HG02938 (cell line): ENCODE measurements around the gene KCNH4.
"Not testable (repeated sequence)": the region's sequence is repeated elsewhere in the genome, so short reads cannot be mapped to it uniquely, and the experiment has no call there.

Experiments
- ATAC-seq: cut with Tn5 transposase; IDR thresholded peaks from one replicate; pipeline ENCODE4 v1.9.1; 2021; ENCODE audit warnings: mild to moderate bottlenecking, moderate library complexity; ENCODE audit not compliant: unreplicated experiment

KCNH4 gene

DNA sequence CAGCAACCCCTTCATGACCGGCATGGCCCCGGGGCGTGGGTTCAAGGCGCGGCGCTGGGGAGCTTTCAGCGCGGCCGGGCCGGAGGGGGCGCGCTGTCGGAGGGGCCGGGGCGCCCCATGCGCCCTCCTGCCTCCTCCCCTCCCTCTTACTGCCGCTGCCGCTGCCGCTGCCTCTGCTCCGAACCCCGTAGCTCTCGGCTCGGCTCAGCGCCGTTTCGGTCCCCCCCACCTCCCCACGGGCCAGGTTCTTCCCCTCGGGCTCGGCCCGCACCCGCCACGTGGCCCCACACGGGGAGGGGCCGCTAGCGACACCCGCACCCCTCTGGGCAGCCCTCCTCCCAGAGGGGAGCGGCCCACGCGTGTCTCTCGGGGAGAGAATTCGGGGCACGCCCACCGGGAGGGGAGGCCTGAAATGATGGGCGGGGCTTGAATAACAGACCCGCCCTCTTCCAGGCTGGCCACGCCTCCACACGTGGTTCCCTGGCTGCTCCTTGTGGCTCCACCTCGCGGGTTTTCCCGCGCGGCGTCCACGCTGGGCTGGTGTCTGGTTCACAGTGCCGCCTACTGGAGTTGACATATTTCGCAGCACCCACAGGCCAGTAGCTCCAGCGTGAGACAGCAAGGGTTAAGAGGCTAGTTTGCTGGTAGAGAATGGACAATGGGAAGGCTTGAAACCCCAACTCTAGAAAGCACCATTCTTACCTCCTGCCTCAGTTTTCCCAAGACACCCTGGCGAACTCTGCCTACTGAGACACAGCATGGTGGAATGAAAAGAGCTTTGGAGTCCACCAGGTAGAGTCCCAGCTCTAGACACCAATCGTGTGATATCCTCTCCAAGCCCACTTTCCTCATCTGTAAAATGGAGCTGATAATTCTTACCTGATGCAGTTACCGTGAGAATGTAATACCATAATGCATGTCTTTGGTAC lies at the start of gene KCNH4:
KCNH4 (minus strand) TSS at position 221 of the 929 bp plus-strand sequence; CDS start at position 24, 197 bp downstream.
- ATAC-seq, result no peak

DNA sequence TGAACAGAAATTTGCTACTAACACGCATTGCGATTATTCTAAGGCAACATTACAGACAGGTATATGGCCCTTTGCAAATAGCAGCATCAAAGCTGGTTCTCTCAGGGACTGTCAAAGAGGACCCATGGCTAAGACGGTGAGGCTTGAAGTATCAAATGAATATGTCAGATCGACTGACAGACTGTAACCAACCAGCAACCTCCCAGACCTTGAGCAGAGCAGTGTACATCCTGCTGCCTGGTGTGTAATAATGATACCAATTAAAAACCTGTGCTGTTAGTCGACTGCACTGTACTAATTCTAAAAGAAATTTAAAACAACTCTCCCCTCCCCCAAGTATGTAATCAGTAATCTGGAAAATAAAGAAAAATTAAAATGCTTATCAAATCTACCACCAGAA lies 49.3 kb upstream of the KCNH4 start:
- ATAC-seq, result no peak

DNA sequence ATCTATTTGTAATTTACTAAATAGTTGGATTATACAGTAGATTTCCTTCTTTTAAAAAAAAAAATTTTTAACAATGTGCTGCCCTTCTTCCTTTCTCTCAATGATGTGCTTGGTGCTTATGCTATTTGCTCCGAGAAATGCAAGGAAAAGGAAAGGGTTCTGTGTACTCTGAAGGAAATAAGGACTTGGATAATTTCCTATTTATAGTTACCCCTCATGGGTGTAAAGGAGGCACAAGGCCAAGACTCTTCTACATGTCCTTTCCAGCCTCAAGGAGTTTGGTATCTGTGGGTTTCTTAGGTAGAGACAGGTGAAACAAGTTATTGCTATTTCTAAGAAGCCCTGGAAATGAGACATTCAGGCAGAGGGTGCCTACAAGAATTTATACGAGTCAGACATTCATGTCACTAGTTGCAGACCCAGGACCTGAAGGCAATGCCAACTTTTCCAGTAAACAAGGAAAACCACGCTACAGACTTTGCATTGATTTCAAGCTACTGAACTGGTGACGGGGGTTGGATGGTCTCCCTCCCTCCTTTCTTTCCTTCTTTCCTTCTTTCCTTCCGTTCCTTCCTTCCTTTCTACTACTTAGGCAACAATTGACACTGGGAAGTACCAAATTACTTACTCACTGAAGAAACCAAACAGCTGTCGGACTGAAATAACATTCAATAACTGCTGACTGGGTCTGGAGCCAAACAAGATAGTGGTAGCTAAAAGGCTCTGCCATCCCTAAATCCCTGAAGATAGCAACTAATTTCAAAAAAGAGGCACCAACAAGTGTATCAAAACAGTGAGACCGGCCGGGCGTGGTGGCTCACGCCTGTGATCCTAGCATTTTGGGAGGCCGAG lies 47.1 kb upstream of the KCNH4 start:
- no peak for ATAC-seq

DNA sequence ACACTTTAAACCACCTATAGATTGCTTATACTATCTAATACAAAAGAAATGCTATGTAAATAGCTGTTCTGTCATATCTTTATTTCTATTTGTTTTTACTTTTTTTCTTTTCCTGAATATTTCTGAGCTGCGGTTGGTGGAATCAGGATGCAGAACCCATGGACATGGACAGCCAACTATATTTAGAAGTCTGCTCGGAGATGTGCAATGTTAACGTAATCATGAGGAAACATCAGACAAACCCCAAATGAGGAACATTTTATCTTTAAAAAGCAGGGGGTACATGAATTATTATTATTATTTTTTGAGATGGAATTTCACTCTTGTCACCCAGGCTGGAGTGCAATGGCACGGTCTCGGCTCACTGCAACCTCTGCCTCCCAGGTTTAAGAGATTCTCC lies 44.7 kb upstream of the KCNH4 start:
- ATAC-seq, result no peak

DNA sequence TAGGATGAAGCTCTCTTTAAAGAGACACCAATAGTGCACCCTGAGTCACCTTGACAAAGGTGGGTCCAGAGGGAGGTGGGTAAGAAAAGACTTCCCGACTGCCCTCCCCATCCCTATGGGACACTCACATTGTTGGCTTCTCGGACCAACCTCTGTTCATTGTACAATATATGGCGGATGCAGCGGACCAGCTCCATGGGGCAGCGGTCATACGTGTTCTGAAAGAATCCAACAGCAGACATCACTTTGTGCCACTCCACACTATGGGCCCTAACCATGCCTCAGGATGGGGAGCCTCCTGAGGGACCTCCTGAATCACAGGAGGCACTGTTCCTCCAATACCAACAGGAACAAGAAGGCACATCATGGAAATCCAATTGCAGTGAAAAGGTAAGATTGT lies 43.7 kb upstream of the KCNH4 start:
- no peak for ATAC-seq

DNA sequence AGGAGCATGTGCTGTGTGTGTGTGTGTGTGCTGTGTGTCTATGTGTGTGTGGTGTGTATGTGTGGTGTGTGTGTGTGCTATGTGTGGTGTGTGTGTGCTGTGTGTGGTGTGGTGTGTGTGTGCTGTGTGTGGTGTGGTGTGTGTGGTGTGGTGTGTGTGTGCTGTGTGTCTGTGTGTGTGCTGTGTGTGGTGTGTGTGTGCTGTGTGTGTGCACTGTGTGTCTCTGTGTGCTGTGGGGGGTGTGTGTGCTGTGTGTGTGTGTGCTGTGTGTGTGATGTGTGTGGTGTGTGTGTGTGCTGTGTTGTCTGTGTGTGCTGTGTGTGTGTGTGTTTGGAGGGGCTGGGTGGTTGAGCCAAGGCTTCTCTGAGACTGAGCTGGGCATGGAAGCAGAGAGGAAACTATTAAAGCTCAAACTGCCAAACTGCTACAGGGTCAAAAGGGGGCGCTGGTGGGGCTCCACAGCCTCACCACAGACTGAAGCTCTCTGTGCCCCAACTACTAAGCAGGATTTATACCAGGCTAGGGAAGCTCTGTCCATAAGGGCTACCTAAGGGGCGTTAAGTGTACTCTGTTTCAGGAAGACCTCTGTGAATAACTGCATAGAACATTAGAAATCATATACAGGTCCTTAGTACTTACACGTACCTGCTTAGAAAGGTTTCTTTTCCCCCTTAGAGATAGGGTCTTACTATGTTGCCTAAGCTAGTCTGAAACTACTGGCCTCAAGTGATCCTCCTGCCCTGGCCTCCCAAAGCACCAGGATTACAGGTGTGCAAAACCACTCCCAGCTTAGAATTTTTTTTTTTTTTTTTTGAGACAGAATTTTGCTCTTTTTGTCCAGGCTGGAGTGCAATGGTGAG lies 41.2 kb upstream of the KCNH4 start:
- ATAC-seq, result no peak

DNA sequence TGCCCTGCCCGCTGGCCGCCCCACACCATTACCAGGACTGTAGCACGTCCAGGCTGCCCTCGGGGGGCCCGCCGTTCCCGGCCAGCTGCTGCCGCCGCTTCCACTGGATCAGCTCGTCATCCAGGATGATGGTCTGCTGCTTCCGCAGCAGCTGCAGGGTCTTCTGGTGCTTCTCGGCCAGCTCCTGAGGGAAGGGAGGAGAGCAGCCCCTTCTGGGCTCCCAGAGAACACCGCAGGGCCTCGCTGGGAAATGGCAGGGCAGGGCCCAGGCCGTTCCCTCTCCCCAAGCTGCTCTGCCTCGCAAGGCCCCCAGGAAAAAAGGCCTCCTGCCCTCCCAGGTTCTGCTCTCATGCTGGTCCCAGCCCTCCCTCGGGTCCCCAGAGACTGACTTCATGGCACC lies 38.3 kb upstream of the KCNH4 start:
- ATAC-seq, result not testable (repeated sequence)

DNA sequence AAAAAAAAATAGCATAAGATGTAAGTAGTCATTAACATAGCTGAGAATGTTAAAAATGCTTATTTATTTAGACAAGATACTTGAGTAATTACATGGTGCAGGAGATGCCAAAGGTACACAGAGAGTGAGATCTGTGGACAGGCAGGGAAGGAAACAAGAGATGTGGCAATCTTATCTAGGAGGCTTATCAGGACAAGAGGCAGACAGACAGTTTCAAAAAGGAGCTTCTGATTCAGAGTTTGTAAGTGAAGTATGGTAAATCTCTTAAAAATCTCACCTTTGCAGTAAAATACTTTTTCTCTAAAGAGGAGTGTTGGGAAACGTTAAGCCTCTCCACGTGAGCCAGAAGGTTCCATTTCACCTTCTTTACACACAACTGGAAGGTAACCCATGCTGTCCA lies 33.2 kb upstream of the KCNH4 start:
- no peak for ATAC-seq

DNA sequence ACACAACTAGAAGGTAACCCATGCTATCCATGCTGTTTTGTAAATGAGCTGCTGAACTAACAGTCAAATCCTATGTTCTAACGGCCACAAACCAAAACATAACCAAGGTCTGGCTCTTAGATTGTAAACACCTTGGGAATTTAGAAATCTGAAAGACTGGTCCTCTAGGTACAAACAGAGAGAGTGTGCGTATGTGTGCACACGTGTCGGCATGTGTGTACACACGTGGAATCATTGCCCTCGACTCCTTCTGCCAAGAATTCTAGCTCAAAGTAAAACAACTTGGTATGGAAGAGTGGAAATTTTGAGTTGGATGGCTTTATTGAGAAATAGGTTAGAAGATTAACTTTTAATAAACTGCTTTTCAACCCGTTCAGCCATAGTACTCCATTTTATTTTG lies 31.4 kb upstream of the KCNH4 start:
- ATAC-seq, result no peak

DNA sequence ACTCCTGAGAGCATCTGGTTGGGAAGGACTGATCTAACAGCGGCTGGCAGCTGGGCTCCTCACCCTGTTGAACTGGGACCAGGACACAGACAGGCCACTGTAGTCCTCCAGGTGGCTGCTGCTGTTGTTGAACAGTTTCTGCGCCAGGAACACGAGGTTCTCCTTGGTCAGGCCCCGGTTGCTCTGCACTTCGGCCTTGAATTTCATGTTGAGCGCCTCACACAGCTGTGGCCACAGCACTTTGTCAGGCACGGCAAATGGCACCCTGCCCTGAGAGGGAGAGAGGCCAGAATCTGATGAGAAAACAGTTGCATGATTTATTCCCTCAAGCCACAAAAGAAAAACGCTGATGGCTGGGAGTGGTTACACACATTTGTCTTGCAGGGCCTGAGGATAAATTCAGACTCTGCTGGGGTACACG lies 31.0 kb upstream of the KCNH4 start:
- not testable (repeated sequence) for ATAC-seq

DNA sequence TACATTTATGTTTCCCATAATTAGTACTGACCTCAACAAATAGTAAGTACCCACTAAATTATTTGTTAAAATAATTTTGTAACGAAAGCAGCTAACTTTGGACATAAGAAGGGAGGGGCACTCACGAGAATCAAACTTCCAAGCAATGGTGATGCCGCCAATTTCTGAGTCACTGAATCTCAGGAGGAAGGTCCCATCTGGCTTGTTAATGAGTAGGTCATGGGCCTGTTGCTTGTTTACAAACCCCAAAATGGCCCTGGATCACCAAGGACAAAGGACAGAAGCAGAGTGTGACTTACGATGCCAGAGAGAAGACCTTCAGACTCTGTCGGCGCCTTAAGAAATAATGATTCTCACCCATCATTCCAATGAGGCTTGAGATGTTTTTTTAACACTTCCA lies 29.1 kb upstream of the KCNH4 start:
- no peak for ATAC-seq

DNA sequence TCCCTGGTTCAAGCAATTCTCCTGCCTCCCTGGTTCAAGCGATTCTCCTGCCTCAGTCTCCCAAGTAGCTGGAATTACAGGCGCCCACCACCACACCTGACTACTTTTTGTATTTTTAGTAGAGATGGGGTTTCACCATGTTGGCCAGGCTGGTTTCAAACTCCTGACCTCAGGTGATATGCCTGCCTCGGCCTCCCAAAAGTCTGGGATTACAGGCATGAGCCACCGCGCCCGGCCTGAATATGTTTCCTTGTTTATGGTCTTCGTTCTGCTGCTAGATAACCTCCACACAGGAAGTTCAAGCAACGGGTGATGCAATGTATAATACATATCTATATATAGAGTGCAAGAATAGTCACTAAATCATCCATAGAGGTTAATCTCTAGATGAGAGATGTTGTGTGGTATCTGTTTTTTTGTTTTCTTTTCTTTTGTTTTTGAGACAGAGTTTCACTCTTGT lies 25.2 kb upstream of the KCNH4 start:
- ATAC-seq, result not testable (repeated sequence)

DNA sequence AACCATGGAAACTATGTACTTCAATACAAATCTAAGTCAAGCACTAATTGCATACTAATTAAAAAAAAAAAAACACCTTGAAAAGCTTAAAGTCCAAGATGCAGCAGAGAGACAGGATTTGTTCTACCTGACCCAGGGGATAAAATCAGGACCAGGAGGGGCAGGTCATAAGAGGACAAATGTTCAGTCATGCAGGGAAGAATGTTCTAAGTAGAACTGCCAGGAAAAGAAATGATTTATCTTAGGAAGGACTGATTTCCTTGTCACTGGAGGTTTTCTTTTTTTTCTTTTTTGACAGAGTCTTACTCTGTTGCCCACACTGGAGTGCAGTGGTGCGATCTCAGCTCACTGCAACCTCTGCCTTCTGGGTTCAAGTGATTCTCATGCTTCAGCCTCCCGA lies 22.4 kb upstream of the KCNH4 start:
- ATAC-seq, result no peak

DNA sequence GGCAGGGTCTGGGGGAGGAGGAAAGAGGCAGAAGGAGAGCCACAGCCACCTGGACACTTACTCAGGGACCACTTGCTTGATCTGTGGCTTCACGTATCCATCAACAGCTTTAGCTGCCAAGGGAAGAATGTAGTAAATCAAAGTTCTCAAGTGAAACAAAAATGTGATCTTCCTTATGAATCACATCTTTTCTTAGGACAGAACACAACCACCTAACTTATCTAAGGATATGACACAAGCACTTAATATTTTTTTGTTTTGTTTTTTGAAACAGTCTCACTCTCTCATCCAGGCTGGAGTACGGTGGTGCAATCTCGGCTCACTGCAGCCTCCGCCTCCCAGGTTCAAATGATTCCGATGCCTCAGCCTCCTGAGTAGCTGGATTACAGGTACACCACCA lies 21.8 kb upstream of the KCNH4 start:
- ATAC-seq, result no peak

DNA sequence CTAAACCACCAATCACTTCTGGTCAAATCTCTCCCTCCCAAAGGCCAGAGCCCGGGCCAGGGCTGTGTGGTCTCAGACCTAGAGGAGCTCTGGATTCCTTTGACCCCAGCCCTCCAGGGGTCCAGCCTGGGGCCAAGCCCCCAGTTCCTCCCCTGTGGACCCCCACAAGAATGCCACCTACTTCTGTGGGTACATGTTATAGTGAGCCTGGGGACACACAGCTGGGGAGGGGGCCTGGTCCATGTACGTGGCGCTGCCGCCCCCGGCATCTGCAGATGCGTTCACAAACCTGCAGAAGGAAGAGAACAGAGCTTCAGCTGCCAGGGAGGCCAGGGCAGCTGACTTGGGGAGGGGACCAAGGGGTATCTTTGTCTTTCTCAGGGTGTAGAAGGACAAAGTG lies 21.2 kb upstream of the KCNH4 start:
- ATAC-seq, result no peak

DNA sequence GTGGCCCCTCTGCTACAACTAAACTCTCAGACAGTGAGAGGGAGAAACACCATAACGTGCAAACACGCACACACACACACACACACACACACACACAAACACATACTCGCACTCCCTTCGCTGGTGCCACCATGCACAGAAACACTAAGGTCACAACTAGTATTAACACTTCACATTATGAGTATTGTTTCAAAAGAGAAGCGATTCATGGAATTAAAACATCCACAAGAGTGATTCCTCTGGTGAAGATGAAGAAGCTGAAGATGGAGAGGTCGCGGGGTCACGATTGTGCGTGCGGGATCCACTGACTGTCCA lies 20.5 kb upstream of the KCNH4 start:
- no peak for ATAC-seq

DNA sequence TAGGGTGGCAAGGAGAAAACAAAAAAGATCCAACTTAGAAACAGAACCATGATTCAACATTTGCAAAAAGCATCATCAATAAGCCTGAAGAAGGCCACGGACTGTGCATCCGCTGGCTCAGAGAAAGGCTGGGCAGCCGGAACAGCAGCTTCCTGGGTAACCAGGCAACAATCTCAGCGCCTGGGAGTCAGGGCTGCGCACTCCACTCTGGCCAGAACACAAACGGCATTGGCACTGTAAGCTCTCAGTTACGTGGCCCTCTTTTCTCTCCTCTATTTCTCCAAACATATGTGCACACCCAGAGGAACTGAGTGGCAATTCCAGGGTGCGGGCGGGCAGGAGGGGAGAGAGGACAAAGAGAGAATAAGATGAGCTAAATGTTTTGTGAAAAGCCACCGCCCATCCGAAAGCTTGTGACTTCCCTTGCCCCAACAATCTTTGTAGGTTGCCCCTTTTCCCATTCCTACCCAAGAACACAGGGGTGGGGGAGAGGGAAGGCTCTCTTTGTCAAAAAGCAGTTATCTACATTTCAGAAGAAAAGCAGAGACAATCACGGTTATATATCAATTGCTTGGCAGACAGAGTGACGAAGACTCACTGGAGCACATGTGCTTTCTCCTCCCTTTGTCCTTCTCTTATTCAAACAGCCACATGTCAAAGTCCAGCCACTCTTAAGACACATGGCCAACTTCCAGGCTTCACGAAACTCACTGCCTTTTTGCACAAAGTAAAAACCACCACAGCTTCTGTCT lies 19.9 kb upstream of the KCNH4 start:
- no peak for ATAC-seq

DNA sequence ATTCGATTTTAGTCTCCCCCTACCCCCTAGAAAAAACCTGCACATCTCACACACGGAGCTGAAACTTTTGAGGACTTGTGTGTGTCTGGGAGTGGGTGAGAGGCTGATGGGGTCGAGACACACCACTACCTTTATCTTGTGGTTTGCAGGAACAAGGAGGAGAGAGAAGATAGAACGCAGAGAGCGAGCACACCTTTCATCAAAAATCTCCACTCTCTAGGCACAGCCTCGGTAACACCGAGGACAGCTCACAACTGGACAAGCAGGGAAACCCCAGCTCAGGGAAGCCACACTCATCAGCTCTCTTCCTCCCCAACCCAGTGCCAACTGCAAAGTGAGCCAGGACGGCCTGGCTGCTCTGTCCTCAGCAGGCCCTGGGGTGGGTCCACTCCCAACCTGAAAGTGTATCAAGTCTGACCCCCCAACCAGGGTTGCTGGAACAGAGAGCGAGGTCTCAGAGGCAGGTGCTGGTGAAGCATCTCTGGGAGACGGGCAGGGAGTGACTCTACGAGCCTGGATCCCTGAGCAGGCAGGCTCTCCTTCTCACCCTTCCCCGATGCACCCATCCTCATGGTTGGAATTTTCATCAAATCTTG lies 18.6 kb upstream of the KCNH4 start:
- no peak for ATAC-seq

DNA sequence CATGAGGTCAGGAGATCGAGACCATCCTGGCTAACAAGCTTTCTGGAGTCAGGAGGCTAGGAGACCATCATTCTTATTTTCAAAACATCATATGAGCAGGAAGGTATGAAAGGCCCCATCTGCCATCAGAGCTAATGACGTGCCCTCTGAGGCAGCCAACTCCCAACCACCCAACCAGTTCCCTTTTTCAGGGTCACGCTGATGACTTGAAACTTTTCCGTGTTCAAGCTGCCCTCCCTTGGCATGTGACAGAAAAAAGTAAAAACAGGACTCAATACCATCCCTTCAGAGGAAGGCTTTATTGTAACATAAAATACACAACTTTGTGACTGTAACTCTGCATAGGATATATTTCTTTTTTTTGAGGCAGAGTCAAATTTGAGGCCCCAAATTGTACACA lies 18.0 kb upstream of the KCNH4 start:
- ATAC-seq, result no peak
